HTERT RPE-1 (cell line): Measurements from ENCODE around the gene NLK.
"Not testable (repeated sequence)": the region's sequence is repeated elsewhere in the genome, so short reads cannot be mapped to it uniquely, and the experiment has no call there.

Source experiments
- in situ Hi-C: fragments of 300-500 bp; cut with MboI; formaldehyde crosslinking; loops from 4 replicates; pipeline ENCODE4 v1.14.3; 2020; ENCODE audit warnings: low sequenced_read_pairs

The NLK gene

DNA sequence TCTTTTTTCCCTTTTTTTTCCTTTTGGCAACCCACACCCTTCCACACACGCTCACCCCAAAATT, at the start of gene NLK:
NLK (plus strand) TSS at position 21 of the 64 bp plus-strand sequence. CDS start 197 bp downstream, outside the sequence.
- in situ Hi-C loops: no loop called here

DNA sequence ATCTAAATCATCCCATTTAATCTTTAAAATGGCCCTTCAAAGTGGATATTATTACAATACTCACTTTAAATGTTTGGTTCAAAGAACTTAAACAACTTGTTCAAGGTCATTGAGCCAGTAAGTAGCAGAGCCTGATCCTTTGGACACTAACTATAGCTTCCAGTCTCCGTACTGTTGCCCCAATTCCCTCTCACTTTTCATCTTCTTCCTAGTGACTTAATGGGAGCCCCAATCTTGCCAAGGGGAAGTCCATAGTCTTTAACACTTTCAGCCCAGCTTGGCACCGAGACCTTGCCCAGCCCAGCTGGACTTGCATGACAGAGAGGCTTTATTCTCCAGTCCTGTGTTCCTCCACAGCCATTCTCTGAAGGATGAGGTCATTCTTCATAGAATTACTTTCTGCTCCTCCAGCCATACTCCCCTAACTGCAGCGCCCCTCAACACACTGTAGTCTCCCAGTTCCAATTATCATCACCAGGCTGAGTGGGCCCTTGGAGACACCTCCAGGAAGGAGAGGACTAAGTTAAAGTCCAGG, 49.2 kb upstream of the NLK start:
- in situ Hi-C loops: no loop called here

DNA sequence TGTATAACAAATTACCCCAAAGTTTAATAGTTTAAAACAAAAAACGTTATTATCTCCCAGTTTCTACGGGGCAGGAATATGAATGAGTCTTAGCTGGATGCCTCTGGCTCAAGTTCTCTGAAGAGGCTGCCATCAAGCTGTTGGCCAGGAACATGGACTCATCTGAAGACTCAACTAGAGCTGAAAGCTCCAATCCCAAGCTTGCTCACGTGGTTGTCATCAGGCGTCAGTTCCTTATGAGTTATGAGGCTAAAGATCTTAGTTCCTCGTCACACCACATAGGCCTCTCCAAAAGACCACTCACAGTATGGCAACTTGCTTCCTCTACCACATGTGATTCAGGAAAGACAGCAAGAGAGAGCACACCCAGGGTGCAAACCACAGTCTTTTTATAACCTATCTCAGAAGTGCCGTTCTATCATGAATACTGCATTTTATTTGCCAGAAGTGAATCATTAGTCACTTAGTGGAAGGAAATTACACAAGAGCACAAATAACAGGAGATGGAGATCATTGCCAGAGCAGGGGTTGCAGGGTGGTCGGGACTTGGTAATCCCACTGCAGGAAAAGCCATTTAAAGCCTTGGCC, 48.7 kb upstream of the NLK start:
- in situ Hi-C loops: no loop called here

DNA sequence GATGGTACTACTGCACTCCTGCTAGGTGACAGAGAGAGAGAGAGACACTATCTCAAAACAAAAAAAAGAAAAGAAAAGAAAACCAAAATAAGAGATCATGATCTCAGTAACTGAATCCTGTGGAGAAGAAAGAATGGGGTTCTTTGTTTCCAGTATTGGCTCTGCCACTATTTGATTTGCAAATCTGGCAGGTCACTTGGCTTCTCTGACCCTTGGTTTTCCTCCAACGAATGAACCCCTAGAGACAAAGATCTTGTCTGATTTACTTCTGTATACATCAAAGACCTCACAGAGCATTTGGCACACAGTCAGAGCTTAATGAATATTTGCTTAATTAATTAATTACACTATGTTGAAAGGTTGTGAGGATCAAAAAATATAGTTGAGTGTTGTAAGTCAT, 47.9 kb upstream of the NLK start:
- in situ Hi-C loops: no loop called here

DNA sequence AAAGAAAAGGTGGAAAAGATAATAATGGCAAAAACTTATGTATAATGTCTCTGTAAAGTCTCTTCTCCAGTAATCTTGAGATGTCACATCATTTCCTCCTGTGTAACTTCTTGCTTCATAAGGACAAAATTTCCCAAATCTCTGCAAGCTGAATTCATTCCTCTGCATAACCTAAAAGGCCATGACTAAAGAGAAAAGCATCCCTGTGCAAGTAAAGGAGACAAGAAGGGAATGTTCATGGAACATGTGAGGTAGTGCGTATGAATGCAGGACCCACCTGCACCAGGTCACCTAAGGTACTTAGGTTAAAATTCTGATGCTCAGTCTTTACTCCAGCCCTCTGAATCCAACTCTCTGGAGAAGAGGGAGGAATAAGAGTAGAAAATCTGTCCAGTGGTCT, 46.9 kb upstream of the NLK start:
- in situ Hi-C loops: no loop called here

DNA sequence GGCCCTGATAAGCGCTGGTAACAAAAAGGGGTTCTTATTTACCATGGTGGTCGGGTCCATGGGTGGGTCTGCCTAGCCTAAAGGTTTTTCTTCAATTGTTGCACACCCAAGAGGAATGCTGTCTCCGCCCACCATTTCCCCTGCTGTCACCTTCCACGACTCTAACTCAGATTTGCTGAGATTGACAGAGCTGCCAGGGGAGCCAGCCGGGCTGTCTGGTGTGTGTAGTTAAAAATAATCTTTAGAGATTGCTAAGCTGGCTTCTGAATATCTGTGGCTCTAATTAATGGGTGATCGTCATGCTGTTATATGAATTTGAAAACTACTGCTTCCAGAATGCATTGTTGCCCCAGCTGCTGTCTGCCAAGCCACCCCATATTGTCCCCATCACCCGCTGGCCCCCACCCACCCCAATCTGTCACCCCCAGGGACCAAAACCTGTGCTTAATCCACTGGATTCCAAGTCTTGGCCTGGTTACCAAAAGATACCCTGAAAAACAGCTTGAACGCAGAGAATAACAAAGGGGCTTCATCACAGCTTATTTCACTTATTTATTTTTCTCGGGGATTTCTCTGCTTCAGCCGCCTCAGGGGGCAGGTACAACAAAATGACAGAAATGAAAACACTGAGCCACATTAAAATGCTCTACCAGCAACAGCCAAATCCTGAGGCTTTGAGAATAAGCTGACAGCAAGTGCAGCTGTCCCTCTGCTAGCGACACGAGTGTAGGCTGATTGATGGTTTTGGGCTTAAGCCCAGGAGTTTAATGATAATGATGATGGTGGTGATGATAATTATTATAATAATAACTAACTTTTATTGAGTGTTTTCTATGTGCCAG, 46.1 kb upstream of the NLK start:
- in situ Hi-C loops: no loop called here

DNA sequence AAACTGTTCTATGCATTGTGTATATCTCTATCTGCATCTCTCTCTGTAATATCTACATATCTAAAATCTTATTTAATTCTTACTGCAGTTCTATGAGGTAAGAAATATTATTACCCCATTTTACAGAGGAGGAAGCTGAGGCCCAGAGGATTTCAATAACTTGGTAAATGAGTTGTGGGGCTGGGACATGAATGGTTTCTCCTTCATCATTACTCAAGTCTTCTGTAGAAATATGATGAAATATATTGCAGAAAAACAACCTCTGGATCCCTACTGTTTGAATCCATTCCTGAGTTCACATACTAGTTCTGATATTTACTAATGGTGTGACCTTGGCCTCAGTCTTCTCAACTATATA, 45.5 kb upstream of the NLK start:
- in situ Hi-C loops: no loop called here

DNA sequence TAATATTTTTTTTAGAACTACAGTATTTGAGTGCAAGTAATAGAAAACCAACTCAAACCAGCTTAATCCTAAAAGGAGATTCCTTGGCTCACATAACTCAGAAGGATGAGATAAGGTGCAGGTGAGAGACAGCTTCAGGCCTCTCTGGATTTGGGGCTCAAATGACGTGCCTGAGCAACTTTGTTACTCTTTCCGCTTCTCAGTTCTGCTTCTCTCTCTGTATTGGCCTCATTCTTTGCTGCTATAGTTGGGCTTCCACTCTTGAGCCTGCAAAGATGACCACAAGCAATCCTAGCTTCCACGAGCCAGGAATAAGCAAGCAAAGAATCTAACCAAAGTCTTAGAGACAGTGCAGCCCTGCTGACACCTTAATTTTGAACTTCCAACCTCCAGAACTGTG, 45.0 kb upstream of the NLK start:
- in situ Hi-C loops: no loop called here

DNA sequence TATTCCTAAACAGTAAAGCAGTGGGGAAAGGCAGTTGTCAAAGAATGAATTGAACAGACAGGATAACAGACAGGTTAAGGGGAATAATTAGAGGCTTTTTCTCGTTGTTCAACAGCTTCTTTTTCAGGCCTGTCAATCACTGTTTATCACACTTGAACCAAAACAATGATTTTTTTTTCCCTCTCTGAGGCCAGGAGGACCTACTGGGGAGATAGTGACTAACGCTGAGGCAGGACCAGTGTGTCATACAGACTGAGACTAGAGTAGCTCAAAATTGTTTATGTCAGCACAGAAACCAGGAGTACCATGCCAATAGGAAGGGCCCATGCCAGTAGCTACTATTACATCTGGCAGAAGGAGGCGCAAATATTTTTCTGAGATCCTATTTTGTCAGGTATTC, 41.3 kb upstream of the NLK start:
- in situ Hi-C loops: no loop called here

DNA sequence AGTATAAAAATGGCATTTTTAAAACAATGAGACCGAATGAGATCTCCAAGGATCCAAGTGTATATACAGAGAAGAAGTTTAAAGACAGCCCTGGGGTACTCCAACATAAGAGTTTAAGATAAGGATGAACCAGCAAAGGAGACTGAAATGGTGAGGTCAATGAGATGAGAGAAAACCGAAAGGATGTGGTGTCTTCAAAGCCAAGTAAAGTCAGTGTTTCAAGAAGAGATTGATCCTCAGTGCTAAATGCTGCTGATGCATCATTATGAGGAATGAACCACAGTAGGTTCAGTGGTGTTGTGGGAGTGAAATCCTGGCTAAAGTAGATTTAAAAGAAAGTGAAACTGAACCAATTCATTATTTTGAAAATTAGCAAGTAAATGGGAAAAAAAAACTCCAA, 38.1 kb upstream of the NLK start:
- in situ Hi-C loops: no loop called here

DNA sequence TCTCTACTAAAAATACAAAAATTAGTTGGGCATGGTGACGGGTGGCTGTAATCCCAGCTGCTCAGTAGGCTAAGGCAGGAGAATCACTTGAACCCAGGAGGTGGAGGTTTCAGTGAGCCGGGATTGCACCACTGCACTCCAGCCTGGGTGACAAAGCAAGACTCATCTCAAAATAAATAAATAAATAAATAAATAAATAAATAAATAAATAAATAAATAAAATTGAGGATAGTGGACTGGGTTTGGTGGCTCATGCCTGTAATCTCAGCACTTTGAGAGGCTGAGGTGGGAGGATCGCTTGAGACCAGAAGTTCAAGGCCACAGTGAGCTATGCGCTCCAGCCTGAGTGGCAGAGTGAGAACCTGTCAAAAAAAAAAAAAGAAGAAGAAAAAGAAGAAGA, 34.6 kb upstream of the NLK start:
- in situ Hi-C loops: not testable (repeated sequence)

DNA sequence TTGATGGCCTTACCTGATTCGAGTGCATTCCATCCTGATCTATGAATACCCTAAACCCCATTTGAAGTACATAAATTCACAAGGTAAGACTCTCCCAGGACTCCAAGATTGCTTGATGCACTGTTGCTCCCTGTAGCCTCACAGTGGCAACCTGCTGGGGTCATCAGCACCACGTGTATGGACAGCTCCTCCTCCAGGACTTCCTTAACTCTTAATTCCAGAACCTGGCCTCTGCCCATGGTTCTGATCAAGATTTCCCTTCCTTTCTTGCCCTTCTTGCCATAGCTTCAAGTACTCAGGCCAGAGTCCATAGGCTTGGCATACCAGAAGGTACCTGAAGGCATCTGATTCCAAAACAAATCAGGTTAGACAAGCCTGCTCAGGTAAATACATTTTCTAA, 34.0 kb upstream of the NLK start:
- in situ Hi-C loops: no loop called here

DNA sequence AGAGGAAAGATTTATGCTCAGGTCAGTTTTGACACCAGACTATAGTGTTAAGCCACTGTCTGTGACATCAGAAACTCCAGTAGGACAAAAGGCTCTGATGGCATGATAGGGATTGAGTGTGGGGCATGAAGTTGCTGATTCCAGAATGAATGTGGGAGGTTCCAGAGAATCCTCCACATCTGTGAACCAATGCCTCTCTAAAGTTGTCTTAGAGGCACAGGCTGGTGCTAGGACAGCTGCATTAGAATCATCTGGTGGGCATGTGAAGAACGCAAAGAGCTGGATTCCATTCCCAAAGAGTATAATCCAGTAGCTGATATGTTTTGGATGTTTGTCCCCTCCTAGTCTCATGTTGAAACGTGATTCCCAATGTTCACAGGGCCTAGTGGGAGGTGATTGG, 32.1 kb upstream of the NLK start:
- in situ Hi-C loops: no loop called here

DNA sequence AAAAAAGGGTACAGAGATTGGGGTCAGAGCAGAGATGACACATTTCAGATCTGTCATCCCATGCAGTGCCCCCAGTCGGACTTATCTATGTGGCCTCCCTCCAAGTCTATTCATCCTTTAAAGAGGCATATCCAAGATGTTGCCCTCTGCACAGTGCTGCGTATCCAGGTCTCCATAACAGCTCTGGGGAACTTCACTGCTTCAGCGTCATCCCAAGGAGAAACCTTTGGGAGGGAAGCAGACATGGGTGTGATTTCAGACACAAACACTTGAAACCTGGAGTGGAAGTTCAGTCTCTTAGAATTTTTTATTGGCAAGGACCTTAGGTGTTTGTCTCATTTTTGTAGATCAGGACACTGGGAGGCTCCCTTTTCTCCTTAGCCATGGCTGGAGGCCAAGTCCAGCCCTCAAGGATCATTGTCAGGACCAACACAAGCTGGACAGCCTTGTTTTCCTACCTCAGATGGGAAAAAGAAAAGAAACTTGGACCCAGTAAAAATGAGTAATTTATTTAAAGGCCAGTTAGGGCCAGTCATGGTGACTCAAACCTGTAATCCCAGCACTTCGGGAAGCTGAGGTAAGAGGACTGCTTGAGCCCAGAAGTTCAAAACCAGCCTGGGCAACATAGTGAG, 23.9 kb upstream of the NLK start:
- in situ Hi-C loops: no loop called here

DNA sequence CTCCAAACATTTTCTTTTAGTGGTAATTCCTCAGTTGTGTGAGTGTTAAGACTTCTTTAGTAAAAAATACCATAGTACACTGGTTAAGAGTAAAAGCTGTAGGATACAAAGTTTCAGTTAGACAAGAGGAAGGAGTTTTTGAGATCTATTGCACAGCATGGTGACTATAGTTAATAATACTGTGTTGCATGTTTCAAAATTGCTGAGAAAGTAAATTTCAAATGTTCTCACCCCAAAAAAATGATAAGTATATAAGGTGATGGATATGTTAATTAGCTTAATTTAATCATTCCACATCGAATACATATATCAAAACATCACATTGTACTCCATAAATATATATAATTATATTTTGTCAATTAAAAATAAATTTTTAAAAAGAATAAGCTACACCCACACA, 22.0 kb upstream of the NLK start:
- in situ Hi-C loops: no loop called here

DNA sequence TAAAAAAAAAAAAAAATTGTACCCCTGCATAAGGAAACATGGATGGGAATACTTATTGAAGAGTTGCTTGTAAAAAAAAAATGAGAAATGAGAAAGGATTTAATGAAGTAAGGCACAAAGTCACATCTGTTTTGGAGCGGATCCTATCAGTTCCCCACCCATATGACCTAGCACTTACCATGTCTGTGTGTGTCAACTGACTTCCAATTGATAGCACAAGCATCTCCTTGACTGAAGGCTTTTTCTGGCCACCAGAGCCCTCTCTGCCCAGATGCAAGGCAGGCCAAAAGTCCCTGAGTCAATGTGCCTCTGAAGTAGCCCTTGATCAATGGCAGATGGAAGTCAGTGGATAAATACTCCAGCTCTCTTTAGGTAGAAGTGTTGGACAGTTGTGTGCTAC, 13.4 kb upstream of the NLK start:
- in situ Hi-C loops: no loop called here

DNA sequence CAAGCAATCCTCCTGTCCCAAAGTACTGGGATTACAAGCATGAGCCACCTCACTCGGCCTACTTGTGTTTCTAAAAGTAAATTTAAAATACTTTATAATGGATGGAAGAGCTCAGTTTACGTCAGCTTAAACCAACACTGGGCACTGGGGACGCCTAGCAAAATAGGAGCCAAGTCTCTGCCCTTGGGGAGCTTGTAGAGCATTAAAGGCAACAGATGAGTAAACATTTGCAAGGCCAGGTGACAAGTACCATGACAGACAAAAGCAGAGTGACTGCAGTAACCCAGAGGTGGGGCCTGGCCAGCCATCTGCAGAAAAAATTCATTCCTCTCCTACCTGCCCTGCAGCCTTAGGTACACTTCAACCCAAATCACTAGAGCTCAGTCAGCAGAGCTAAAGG, 12.1 kb upstream of the NLK start:
- in situ Hi-C loops: no loop called here

DNA sequence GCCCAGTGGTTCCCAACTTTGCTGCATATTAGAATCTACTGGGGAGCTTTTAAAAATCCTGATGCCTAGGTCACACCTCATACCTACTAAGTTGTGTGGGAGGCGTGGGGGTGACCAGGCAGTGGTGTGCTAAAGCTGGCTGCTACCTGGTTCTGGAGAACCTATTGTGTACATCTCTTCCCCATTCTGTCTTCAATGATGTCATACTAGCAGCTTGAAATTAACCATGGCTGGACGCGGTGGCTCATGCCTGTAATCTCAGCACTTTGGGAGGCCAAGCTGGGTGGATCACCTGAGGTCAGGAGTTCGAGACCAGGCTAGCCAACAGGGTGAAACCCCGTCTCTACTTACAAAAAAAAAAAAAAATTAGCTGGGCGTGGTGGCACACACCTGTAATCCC, 11.3 kb upstream of the NLK start:
- in situ Hi-C loops: no loop called here

DNA sequence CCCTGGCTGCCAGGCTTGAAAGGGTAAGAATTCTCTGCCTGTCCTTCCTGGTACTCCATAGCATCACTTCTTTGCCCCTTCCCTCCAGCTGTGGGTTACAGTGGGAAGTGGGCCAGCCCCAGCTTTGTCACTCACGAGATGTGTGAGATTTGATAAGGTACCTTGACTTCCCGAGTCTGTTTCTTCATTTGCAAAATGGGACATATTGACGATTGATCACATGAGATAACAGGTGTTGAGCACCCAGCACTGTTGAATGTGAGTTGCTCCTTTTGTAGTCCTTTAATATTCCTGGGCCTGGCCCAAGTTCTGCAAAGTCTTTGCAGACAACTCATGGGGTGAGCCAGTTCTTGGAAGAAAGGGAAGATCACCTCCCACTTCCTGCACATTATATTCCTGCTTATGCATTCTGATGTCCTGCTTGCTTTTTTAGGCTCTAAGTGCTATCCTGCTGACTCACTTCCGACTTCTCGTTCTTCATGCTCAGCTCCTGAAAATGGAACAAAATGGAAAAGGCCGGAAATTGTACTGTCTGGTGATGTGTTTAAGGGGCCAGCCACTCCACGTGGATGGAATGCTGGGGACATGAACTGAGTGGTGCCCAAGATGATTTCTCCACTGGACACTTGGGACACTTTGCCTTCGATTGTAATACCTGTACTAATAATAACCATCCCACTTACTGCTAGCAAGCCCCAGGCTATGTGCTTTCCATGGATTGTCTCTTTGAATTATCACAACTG, 8.3 kb upstream of the NLK start:
- in situ Hi-C loops: no loop called here

DNA sequence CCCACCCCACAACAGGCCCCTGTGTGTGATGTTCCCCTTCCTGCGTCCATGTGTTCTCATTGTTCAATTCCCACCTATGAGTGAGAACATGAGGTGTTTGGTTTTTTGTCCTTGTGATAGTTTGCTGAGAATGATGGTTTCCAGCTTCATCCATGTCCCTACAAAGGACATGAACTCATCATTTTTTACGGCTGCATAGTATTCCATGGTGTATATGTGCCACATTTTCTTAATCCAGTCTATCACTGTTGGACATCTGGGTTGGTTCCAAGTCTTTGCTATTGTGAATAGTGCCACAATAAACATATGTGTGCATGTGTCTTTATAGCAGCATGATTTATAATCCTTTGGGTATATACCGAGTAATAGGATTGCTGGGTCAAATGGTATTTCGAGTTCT, 7.0 kb upstream of the NLK start:
- in situ Hi-C loops: not testable (repeated sequence)

DNA sequence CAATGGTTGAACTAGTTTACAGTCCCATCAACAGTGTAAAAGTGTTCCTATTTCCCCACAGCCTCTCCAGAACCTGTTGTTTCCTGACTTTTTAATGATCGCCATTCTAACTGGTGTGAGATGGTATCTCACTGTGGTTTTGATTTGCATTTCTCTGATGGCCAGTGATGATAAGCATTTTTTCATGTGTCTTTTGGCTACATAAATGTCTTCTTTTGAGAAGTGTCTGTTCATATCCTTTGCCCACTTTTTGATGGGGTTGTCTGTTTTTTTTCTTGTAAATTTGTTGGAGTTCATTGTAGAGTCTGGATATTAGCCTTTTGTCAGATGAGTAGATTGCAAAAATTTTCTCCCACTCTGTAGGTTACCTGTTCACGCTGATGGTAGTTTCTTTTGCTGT, 6.6 kb upstream of the NLK start:
- in situ Hi-C loops: not testable (repeated sequence)

DNA sequence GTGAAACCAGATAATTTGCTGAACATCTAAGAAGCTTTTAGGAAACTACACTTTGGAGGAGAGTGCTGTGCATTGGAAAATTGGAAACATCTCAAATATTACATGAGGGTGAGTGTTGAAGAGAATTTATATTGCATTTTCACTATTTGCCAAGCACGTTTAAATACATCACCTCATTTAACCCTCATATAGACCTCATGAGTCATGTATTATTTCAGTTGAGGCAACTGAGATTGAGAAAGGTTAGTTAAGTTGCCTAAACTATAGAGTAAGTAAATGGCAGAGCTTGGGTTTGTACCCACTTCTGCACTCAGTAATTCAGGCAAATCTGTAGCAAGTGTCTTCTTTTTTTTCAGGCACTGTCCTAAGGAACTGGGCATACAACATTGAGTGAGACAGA, 3.7 kb upstream of the NLK start:
- in situ Hi-C loops: no loop called here
